ENCODE measurements around the gene ADGRG2.

Gene ADGRG2

DNA sequence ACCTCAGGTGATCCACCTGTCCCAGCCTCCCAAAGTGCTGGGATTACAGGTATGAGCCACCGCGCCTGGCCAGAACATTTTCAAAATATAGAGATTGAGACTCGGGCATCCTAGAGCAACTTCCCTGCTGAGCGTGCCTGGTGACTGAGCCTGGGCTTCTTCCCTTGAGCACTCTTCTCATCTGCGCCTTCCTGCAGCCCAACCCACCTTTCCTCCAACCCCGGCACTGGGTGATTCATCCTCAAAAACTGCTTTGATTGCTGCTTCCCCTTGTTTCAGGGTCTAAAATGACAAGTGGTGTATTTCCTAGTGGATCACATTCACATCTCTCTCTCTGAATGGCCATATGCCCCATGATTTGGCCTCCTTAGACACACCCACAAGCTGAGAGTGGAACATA, 176.1 kb downstream of the ADGRG2 start:
- DNase-seq = no peak

GRCh38 chrX:18945483-18945882, 176.8 kb downstream of the ADGRG2 start:
- DNase-seq = no peak

- no peak for DNase-seq
These were observed 177.8 kb downstream of the ADGRG2 start for GRCh38 chrX:18944482-18944881.

DNA sequence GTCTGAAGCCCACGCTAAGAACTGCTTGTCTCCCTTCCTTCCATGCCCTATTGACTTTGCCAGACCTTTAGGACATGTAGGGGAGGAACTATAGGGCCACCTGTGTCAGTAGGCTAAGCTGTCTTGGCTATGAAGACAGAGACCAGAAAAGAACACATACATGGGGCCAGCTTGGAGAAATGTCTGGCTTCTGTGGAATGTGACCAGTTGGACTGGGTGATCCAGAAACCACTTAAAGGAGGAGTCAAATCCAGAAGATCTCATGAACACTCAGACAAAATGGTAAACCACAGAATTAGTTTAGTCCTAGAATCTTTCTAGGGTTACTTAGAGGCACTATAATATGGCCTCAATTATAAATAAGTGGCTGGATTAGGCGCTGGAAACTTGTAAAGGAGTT, 180.4 kb downstream of the ADGRG2 start:
- DNase-seq = no peak

All from CD4-positive, alpha-beta T cell treated with Interleukin-17A for 1 hour (primary cell).